ENCODE results near the gene EDEM3.

DNA sequence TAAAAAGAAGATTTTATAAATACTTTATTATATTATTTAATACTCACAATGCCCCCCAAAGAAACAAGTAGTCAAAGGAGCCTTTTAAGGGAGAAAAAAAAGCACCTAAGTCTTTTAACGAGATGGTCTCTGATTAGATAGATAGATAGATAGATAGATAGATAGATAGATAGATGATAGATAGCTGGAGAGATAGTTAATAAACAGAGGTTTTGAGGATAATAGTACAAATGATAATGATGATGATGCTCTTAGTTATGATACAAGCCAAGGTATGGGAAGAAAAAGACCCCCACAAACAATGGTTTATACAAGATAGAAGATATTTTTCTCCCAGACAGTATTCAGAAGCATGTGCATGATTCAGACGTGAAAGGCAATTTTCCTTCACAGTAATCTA is 14.6 kb upstream of the EDEM3 start:
- no peak for TF ChIP-seq KDM1A (IDR thresholded peaks at IDR 0.05)
- no peak for TF ChIP-seq HIVEP1 (CRISPR knock-in tag; IDR thresholded peaks at IDR 0.05)
- TF ChIP-seq, protein P1, sequence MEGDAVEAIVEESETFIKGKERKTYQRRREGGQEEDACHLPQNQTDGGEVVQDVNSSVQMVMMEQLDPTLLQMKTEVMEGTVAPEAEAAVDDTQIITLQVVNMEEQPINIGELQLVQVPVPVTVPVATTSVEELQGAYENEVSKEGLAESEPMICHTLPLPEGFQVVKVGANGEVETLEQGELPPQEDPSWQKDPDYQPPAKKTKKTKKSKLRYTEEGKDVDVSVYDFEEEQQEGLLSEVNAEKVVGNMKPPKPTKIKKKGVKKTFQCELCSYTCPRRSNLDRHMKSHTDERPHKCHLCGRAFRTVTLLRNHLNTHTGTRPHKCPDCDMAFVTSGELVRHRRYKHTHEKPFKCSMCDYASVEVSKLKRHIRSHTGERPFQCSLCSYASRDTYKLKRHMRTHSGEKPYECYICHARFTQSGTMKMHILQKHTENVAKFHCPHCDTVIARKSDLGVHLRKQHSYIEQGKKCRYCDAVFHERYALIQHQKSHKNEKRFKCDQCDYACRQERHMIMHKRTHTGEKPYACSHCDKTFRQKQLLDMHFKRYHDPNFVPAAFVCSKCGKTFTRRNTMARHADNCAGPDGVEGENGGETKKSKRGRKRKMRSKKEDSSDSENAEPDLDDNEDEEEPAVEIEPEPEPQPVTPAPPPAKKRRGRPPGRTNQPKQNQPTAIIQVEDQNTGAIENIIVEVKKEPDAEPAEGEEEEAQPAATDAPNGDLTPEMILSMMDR (IDR thresholded peaks at IDR 0.05 in 2 of 3, conservative IDR thresholded peaks at IDR 0.05 in 1 of 3; ENCODE audit: insufficient read depth in 2 of 3, low read depth in 1 of 3, low read length in 3 of 3) = no peak
- TF ChIP-seq, protein P2, sequence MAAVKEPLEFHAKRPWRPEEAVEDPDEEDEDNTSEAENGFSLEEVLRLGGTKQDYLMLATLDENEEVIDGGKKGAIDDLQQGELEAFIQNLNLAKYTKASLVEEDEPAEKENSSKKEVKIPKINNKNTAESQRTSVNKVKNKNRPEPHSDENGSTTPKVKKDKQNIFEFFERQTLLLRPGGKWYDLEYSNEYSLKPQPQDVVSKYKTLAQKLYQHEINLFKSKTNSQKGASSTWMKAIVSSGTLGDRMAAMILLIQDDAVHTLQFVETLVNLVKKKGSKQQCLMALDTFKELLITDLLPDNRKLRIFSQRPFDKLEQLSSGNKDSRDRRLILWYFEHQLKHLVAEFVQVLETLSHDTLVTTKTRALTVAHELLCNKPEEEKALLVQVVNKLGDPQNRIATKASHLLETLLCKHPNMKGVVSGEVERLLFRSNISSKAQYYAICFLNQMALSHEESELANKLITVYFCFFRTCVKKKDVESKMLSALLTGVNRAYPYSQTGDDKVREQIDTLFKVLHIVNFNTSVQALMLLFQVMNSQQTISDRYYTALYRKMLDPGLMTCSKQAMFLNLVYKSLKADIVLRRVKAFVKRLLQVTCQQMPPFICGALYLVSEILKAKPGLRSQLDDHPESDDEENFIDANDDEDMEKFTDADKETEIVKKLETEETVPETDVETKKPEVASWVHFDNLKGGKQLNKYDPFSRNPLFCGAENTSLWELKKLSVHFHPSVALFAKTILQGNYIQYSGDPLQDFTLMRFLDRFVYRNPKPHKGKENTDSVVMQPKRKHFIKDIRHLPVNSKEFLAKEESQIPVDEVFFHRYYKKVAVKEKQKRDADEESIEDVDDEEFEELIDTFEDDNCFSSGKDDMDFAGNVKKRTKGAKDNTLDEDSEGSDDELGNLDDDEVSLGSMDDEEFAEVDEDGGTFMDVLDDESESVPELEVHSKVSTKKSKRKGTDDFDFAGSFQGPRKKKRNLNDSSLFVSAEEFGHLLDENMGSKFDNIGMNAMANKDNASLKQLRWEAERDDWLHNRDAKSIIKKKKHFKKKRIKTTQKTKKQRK (IDR thresholded peaks at IDR 0.05; ENCODE audit: borderline replicate concordance, low read depth, low read length) = no peak
- TF ChIP-seq SMARCA4 (IDR thresholded peaks at IDR 0.05) = no peak
- TF ChIP-seq EP300 (IDR thresholded peaks at IDR 0.05; ENCODE audit: low read length) = no peak

Measured in K562 (cell line).